Stimulated activated CD4-positive, alpha-beta T cell treated with anti-CD3 and anti-CD28 coated beads, Interleukin-1b, Interleukin-23, amount 100 ng/mL, for 48 hours (primary cell): Measurements from ENCODE around the gene ZNF761.
A peak's percentile ranks its signal among the peaks of the same experiment; 100 is the strongest.
"Not testable (repeated sequence)": the region's sequence is repeated elsewhere in the genome, so short reads cannot be mapped to it uniquely, and the experiment has no call there.

ENCODE experiments used
- DNase-seq: peaks from one replicate; pipeline ENCODE4 v3.0.0-alpha.2; 2020

ZNF761 gene

GRCh38 chr19:53460131-53460721 lies 28.4 kb downstream of the ZNF761 start:
- not testable (repeated sequence) for DNase-seq

- DNase-seq, result no peak
These were observed 30.1 kb downstream of the ZNF761 start for GRCh38 chr19:53461866-53462265.

- DNase-seq, result no peak
These were observed 31.1 kb downstream of the ZNF761 start for GRCh38 chr19:53462861-53463260.

GRCh38 chr19:53463263-53463662 lies 31.5 kb downstream of the ZNF761 start:
- DNase-seq, result peak; percentile 13

- DNase-seq, result no peak
These were observed 35.1 kb downstream of the ZNF761 start for GRCh38 chr19:53466726-53467484.

- peak; percentile 93 for DNase-seq
These were observed 35.9 kb downstream of the ZNF761 start, which contains the start of gene ZNF813 for GRCh38 chr19:53467485-53468262. ZNF813 (plus strand) TSS chr19:53467733; CDS start chr19:53483823, 16,090 bp downstream.

- not testable (repeated sequence) for DNase-seq
These were observed 36.8 kb downstream of the ZNF761 start for GRCh38 chr19:53468628-53469027.

- DNase-seq, result no peak
These were observed 40.1 kb downstream of the ZNF761 start for GRCh38 chr19:53471916-53472315.

GRCh38 chr19:53474832-53475231 lies 43.0 kb downstream of the ZNF761 start:
- DNase-seq, result not testable (repeated sequence)

GRCh38 chr19:53475470-53475869 lies 43.7 kb downstream of the ZNF761 start:
- DNase-seq, result not testable (repeated sequence)

GRCh38 chr19:53483751-53484150 lies 52.0 kb downstream of the ZNF761 start:
- DNase-seq, result not testable (repeated sequence)

- no peak for DNase-seq
These were observed 53.5 kb downstream of the ZNF761 start for GRCh38 chr19:53485046-53486004.

- no peak for DNase-seq
These were observed 60.4 kb downstream of the ZNF761 start for GRCh38 chr19:53492153-53492552.

GRCh38 chr19:53497311-53498023 lies 65.7 kb downstream of the ZNF761 start:
- not testable (repeated sequence) for DNase-seq

GRCh38 chr19:53498024-53498395 lies 66.2 kb downstream of the ZNF761 start:
- DNase-seq, result not testable (repeated sequence)

- not testable (repeated sequence) for DNase-seq
These were observed 71.4 kb downstream of the ZNF761 start for GRCh38 chr19:53503151-53503550.

GRCh38 chr19:53503671-53504364 lies 72.0 kb downstream of the ZNF761 start:
- DNase-seq, result not testable (repeated sequence)

- DNase-seq, result not testable (repeated sequence)
These were observed 72.5 kb downstream of the ZNF761 start for GRCh38 chr19:53504365-53504703.

GRCh38 chr19:53504885-53505284 lies 73.1 kb downstream of the ZNF761 start:
- no peak for DNase-seq

- DNase-seq, result no peak
These were observed 74.9 kb downstream of the ZNF761 start for GRCh38 chr19:53506728-53507127.
